H1 (cell line): ENCODE results near the gene ATG5. TPM values are rescaled to one million over a fixed set of nuclear protein-coding genes. Genes with fewer than 3 reads are reported as not detected.

ENCODE experiments used
- CTCF ChIA-PET: fragments of 300-600 bp; sonication (Branson Sonifier 250); formaldehyde crosslinking; loops from one replicate; lab custom pipeline; 2021; ENCODE audit not compliant: partially characterized antibody; lab: Charles Lee
- POLR2A ChIA-PET: fragments of 300-600 bp; sonication (Branson Sonifier 250); formaldehyde crosslinking; loops from one replicate; lab custom pipeline; 2021; ENCODE audit warnings: inconsistent platforms; ENCODE audit not compliant: partially characterized antibody; lab: Charles Lee
- DNase-seq, 2 experiments: peaks; one replicate each; pipeline versions ENCODE4 v3.0.0 to v3.0.0-alpha.2; 2010 to 2022; ENCODE audit warnings: low spot score in 2 of 2, low read depth in 1 of 2, mixed read lengths in 1 of 2
- FAIRE-seq: peaks from 2 replicates; lab custom pipeline; 2011; peaks lifted over from hg19 to GRCh38; lab: Jason Lieb, UNC
- H2AFZ ChIP-seq: 2 replicates; pipeline ENCODE4 v1.8.1; 2012; ENCODE audit warnings: low read length, inconsistent platforms
- H2AK5ac ChIP-seq: 2 replicates; pipeline ENCODE4 v1.6.1; 2013; ENCODE audit warnings: low read depth, low read length
- H2BK120ac ChIP-seq: replicated peaks from 2 replicates; pipeline ENCODE3; 2013; ENCODE audit warnings: low read depth, low read length, inconsistent platforms
- H2BK12ac ChIP-seq: 2 replicates; pipeline ENCODE4 v1.6.1; 2013; ENCODE audit warnings: low read depth, low read length
- H2BK15ac ChIP-seq: 2 replicates; pipeline ENCODE4 v1.6.1; 2013; ENCODE audit warnings: low read length
- H2BK20ac ChIP-seq: 2 replicates; pipeline ENCODE4 v1.6.1; 2013; ENCODE audit warnings: low read length
- H2BK5ac ChIP-seq: 2 replicates; pipeline ENCODE4 v1.6.1; 2013; ENCODE audit warnings: low read depth, low read length
- H3K14ac ChIP-seq: 2 replicates; pipeline ENCODE4 v1.6.1; 2013; ENCODE audit warnings: inconsistent platforms; ENCODE audit not compliant: insufficient read length
- H3K18ac ChIP-seq: 2 replicates; pipeline ENCODE4 v1.6.1; 2013; ENCODE audit warnings: low read length; ENCODE audit errors: extremely low read depth
- H3K23ac ChIP-seq: 2 replicates; pipeline ENCODE4 v1.6.1; 2013; ENCODE audit warnings: inconsistent platforms; ENCODE audit not compliant: insufficient read length
- H3K23me2 ChIP-seq: 2 replicates; pipeline ENCODE4 v1.6.1; 2013; ENCODE audit warnings: low read depth, low read length
- H3K27ac ChIP-seq: 2 replicates; pipeline ENCODE4 v1.6.1; 2011; ENCODE audit warnings: low read depth, low read length, inconsistent platforms
- H3K27me3 ChIP-seq, 4 experiments: replicated peaks in 1 of 4; 1 replicate in 1 of 4; 2 replicates in 3 of 4; pipeline versions ENCODE4 v1.6.1 to v1.8.1; 2011 to 2013; ENCODE audit warnings: low read length in 3 of 4, mild to moderate bottlenecking in 3 of 4, inconsistent platforms in 2 of 4, mixed read lengths in 2 of 4, moderate library complexity in 1 of 4; ENCODE audit not compliant: control insufficient read depth in 3 of 4, insufficient read depth in 3 of 4; ENCODE audit errors: extremely low read depth in 1 of 4
- H3K36me3 ChIP-seq, 4 experiments: 2 replicates each; pipeline versions ENCODE4 v1.6.1 to v1.8.1; 2011 to 2013; ENCODE audit warnings: mild to moderate bottlenecking in 4 of 4, low read length in 3 of 4, moderate library complexity in 2 of 4, control low read depth in 1 of 4, inconsistent platforms in 1 of 4; ENCODE audit not compliant: insufficient read depth in 4 of 4, control insufficient read depth in 2 of 4
- H3K4ac ChIP-seq: replicated peaks from 2 replicates; pipeline ENCODE3; 2013; ENCODE audit warnings: low read length, low read depth, mixed read lengths, inconsistent platforms; ENCODE audit not compliant: insufficient read length
- H3K4me1 ChIP-seq, 4 experiments: replicated peaks in 1 of 4; 1 replicate in 1 of 4; 2 replicates in 3 of 4; pipeline versions ENCODE4 v1.6.1 to v1.8.1; 2011 to 2013; ENCODE audit warnings: low read length in 3 of 4, inconsistent platforms in 2 of 4, mixed read lengths in 1 of 4; ENCODE audit not compliant: insufficient read depth in 4 of 4, control insufficient read depth in 3 of 4
- H3K4me2 ChIP-seq, 2 experiments: 2 replicates each; pipeline versions ENCODE4 v1.6.1 to v1.8.1; 2011 to 2013; ENCODE audit warnings: low read depth in 2 of 2, low read length in 2 of 2, control low read depth in 1 of 2, inconsistent platforms in 1 of 2, mild to moderate bottlenecking in 1 of 2; ENCODE audit not compliant: insufficient read depth in 1 of 2
- H3K4me3 ChIP-seq, 4 experiments: fragments of 200-600, 300-600 bp in 1 of 4; sonication (generic), shearing (Covaris generic), sonication (Bioruptor Twin) in 1 of 4; 2 replicates each; pipeline versions ENCODE4 v1.5.1 to v1.8.1; 2011 to 2016; ENCODE audit warnings: low read length in 4 of 4, low read depth in 3 of 4, control low read depth in 2 of 4, inconsistent platforms in 2 of 4, mild to moderate bottlenecking in 2 of 4, mixed read lengths in 1 of 4, moderate library complexity in 1 of 4; ENCODE audit not compliant: insufficient read depth in 2 of 4; ENCODE audit errors: extremely low read depth in 1 of 4
- H3K56ac ChIP-seq: replicated peaks from 2 replicates; pipeline ENCODE3; 2013; ENCODE audit warnings: low read depth, mild to moderate bottlenecking, mixed read lengths, low read length, inconsistent platforms; ENCODE audit not compliant: insufficient read length
- H3K79me1 ChIP-seq: 2 replicates; pipeline ENCODE4 v1.6.1; 2013; ENCODE audit warnings: low read depth, low read length, control low read depth
- H3K79me2 ChIP-seq, 2 experiments: 2 replicates each; pipeline versions ENCODE4 v1.6.1 to v1.8.1; 2012 to 2013; ENCODE audit warnings: low read length in 2 of 2, mild to moderate bottlenecking in 2 of 2, inconsistent platforms in 1 of 2; ENCODE audit not compliant: insufficient read depth in 2 of 2, control insufficient read depth in 1 of 2
- H3K9ac ChIP-seq, 4 experiments: replicated peaks in 1 of 4; 1 replicate in 1 of 4; 2 replicates in 3 of 4; pipeline versions ENCODE4 v1.6.1 to v1.8.1; 2011 to 2013; ENCODE audit warnings: low read depth in 3 of 4, low read length in 3 of 4, control low read depth in 2 of 4, mild to moderate bottlenecking in 2 of 4, moderate library complexity in 2 of 4, inconsistent platforms in 1 of 4; ENCODE audit errors: extremely low read depth in 1 of 4
- H3K9me3 ChIP-seq, 2 experiments: 2 replicates each; pipeline versions ENCODE4 v1.6.1 to v1.8.1; 2012 to 2013; ENCODE audit warnings: mild to moderate bottlenecking in 2 of 2, moderate library complexity in 2 of 2, control low read depth in 1 of 2, inconsistent platforms in 1 of 2, low read depth in 1 of 2, low read length in 1 of 2, mixed read lengths in 1 of 2; ENCODE audit not compliant: insufficient read depth in 2 of 2
- H4K20me1 ChIP-seq, 2 experiments: replicated peaks in 1 of 2; 2 replicates each; pipeline versions ENCODE3 to v1.8.1; 2011 to 2013; ENCODE audit warnings: inconsistent platforms in 2 of 2, low read length in 2 of 2, mild to moderate bottlenecking in 1 of 2; ENCODE audit not compliant: insufficient read depth in 2 of 2, control insufficient read depth in 1 of 2
- H4K5ac ChIP-seq: 2 replicates; pipeline ENCODE4 v1.6.1; 2013; ENCODE audit warnings: low read length, low read depth, mixed read lengths, inconsistent platforms; ENCODE audit not compliant: insufficient read length
- H4K8ac ChIP-seq: 2 replicates; pipeline ENCODE4 v1.8.0; 2013; ENCODE audit warnings: mild to moderate bottlenecking, moderate library complexity, low read length, inconsistent platforms; ENCODE audit not compliant: insufficient read depth; ENCODE audit errors: extremely low read depth
- H4K91ac ChIP-seq: replicated peaks from 2 replicates; pipeline ENCODE3; 2013; ENCODE audit warnings: low read length, mixed read lengths, inconsistent platforms; ENCODE audit not compliant: insufficient read length
- ASH2L ChIP-seq: fragments of 200-600, 300-600 bp; sonication (generic); IDR thresholded peaks from one replicate; pipeline ENCODE4 v1.7.1; 2017; ENCODE audit warnings: low read length
- ATF3 ChIP-seq: IDR thresholded peaks from 2 replicates; pipeline ENCODE4 v1.6.1; 2011; ENCODE audit warnings: low read depth, mild to moderate bottlenecking, low read length; ENCODE audit not compliant: insufficient read depth
- CHD2 ChIP-seq: IDR thresholded peaks from 2 replicates; pipeline ENCODE4 v1.6.1; 2012; ENCODE audit warnings: low read length, improper control_type of control experiment
- EGR1 ChIP-seq: IDR thresholded peaks from 2 replicates; pipeline ENCODE4 v1.6.1; 2011; ENCODE audit warnings: low read depth, low read length, borderline replicate concordance
- NRF1 ChIP-seq: IDR thresholded peaks from 2 replicates; pipeline ENCODE4 v1.6.1; 2011; ENCODE audit warnings: mild to moderate bottlenecking, low read depth, low read length, improper control_type of control experiment
- RAD21 ChIP-seq, 2 experiments: IDR thresholded peaks in 1 of 2; conservative IDR thresholded peaks in 1 of 2; 2 replicates each; pipeline ENCODE4 v1.6.1; 2011; ENCODE audit warnings: low read depth in 2 of 2, low read length in 2 of 2, improper control_type of control experiment in 1 of 2, inconsistent platforms in 1 of 2, mild to moderate bottlenecking in 1 of 2, moderate library complexity in 1 of 2
- SAP30 ChIP-seq: fragments of 300-600 bp; sonication (generic); IDR thresholded peaks from 2 replicates; pipeline ENCODE4 v1.7.1; 2012; ENCODE audit warnings: low read length, moderate library complexity, mild to moderate bottlenecking, inconsistent platforms; ENCODE audit not compliant: insufficient read depth, insufficient replicate concordance
- SP2 ChIP-seq: IDR thresholded peaks from 2 replicates; pipeline ENCODE4 v1.6.1; 2012; ENCODE audit warnings: mild to moderate bottlenecking, low read length, inconsistent platforms
- TAF7 ChIP-seq: optimal IDR thresholded peaks from 2 replicates; pipeline ENCODE3; 2011; ENCODE audit warnings: low read depth, mild to moderate bottlenecking, inconsistent platforms, low read length, moderate library complexity, borderline replicate concordance
- ZNF274 ChIP-seq: IDR thresholded peaks from 2 replicates; pipeline ENCODE4 v1.7.0; 2012; ENCODE audit warnings: low read length, borderline replicate concordance; ENCODE audit errors: extremely low read depth
- WGBS, 2 experiments: shearing (Covaris generic) in 1 of 2; methylation state at CpG; one replicate each; pipeline versions ENCODE4 v1.1.6 to v1.1.7; 2013 to 2015; ENCODE audit warnings: low lambda C conversion rate in 2 of 2, mixed read lengths in 2 of 2, inconsistent platforms in 1 of 2, low coverage in 1 of 2, missing lambda C conversion rate in 1 of 2; ENCODE audit not compliant: insufficient replicate concordance in 2 of 2, insufficient coverage in 1 of 2, insufficient read length in 1 of 2; ENCODE audit errors: extremely low coverage in 1 of 2, missing lambda C conversion rate in 1 of 2; 5-methylcytosine and 5-hydroxymethylcytosine counted together
- polyA plus RNA-seq, 7 experiments: library from polyadenylated mRNA; depleted of rRNA in 3 of 7; stranded (reverse) in 5 of 7; unstranded in 2 of 7; fragments of >200 nt in 5 of 7; fragments of 200-250 nt in 2 of 7; gene quantifications; 1 replicate in 5 of 7; 2 replicates in 1 of 7; 4 replicates in 1 of 7; pipeline versions ENCODE4 v1.2.1 to v1.2.3, GENCODE V29; 2011 to 2013; ENCODE audit warnings: missing spikeins in 2 of 7, mixed read lengths in 2 of 7
- total RNA-seq: library from RNA; stranded (reverse); fragmentation: NEBNext Ultra II Directional; extraction: Animal tissue kit (Norgen Biotek cat#: 25700); gene quantifications from 2 replicates; pipeline ENCODE4 v1.2.1, GENCODE V29; 2021
- TF ChIP-seq, protein P1 (sequence below): IDR thresholded peaks from 2 replicates; pipeline ENCODE4 v1.6.1; 2011; ENCODE audit warnings: low read length, improper control_type of control experiment

The ATG5 gene
- total and polyA plus RNA-seq, 2 of the 8 experiments (the other 6 are each of a cell fraction or from before 2014, with no cell fraction given) = 18.2 to 39.0 TPM

DNA sequence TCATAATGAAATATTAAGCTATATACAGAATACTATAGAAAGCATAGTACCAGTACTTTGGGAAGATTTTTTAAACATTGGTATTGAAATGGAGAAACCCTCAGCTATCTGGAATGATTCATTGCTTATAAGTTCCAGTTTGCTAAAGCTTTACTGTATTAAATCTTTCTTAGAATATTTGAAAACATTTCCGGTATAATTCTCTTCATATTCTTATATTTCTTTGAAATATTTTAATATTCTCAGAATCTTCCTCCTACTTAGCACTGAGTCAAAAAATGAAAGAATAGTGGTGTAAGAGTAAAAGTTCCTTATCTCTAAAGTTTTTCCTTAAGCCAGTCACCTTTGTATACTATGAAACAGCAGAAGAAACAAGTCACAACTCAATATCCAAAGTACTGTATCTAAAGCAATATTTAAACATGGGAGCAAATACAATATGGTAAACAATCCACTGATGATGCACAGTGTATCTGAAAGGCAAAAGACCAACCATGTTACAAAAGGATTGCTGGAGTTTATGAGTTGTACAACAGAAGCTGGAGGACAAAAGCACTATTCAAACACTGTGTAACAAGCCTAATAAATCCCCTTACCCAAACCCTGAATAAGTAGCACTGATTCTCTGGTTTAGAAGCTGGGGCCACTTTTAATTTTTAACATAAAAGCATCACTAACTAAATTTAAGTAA is 137.3 kb downstream of the ATG5 start:
- 90% methylated on average over 1 of the region's 1 CpG; no CpG with 5 or more reads in 1 of the 2 experiments for WGBS, 2 experiments
- Histone ChIP-seq H4K20me1 (no peaks in the 10 kb centered on the region), H3K79me2 (no peaks in the 10 kb centered on the region), H3K4me2 (no peak overlapping the region), H2AK5ac (no peak overlapping the region), H3K14ac (no peak overlapping the region), H4K5ac (no peak overlapping the region), H3K4ac (no peak overlapping the region), H3K18ac (no peak overlapping the region), H3K56ac (no peak overlapping the region), H3K27me3 (no peaks in the 10 kb centered on the region), H2BK120ac (no peak overlapping the region), H2BK12ac (no peak overlapping the region), H3K4me3 (no peak overlapping the region), H2BK20ac (no peak overlapping the region), H3K9ac (no peak overlapping the region), H3K23me2 (no peaks in the 10 kb centered on the region), H2BK15ac (no peak overlapping the region), H4K8ac (no peak overlapping the region), H3K4me1 (0 out of 7 replicates have a peak, but pooled peaks cover 0 to 2% (median 0%) of the 10 kb centered on the region in 4 experiments), H4K91ac (no peak overlapping the region), H3K36me3 (peaks cover 0 to 8% (median 2%) of the 10 kb centered on the region in 4 experiments; a peak in 4 of 8 replicates), H3K79me1 (no peaks in the 10 kb centered on the region), H3K27ac (no peak overlapping the region), H3K9me3 (no peaks in the 10 kb centered on the region), H3K23ac (no peak overlapping the region), H2AFZ (no peak overlapping the region), H2BK5ac (no peak overlapping the region)
- ChIA-PET CTCF (interaction anchor here (0.9 to 2.5 kb wide), 6 partner anchors 10 to 102 kb away, joined by 3 to 9 read pairs (median 3); partner anchors contain the start of gene PRDM1), POLR2A (no interaction called here)
- no peak for FAIRE-seq
- DNase-seq = no peak
- TF ChIP-seq CHD2 (no peak), ATF3 (no peak), RAD21 (IDR thresholded peaks at IDR 0.05 in 1 of 2, conservative IDR thresholded peaks at IDR 0.05 in 1 of 2; ENCODE audit: low read depth in 2 of 2, low read length in 2 of 2) (no peak), NRF1 (no peak), ASH2L (no peak), SP2 (no peak), TAF7 (no peak), SAP30 (no peak), ZNF274 (no peak), EGR1 (no peak)
- TF ChIP-seq, protein P1, sequence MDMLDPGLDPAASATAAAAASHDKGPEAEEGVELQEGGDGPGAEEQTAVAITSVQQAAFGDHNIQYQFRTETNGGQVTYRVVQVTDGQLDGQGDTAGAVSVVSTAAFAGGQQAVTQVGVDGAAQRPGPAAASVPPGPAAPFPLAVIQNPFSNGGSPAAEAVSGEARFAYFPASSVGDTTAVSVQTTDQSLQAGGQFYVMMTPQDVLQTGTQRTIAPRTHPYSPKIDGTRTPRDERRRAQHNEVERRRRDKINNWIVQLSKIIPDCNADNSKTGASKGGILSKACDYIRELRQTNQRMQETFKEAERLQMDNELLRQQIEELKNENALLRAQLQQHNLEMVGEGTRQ = no peak
